Measurements from ENCODE around the gene FAM240B. TPM values are rescaled to one million over a fixed set of nuclear protein-coding genes. Genes with fewer than 3 reads are reported as not detected.
A peak's percentile ranks its signal among the peaks of the same experiment; 100 is the strongest.

Gene FAM240B
- total RNA-seq, 1 donor from 2014 or later = not detected

GRCh38 chr9:38713426-38713825 lies 6.5 kb downstream of the FAM240B start:
- H3K27me3 ChIP-seq (ENCODE audit: control insufficient read depth, insufficient read depth, low read length) = no peaks in the 10 kb centered on the region
- DNase-seq (ENCODE audit: low read depth) = peak; percentile 59
- H3K4me3 ChIP-seq (ENCODE audit: low read depth, low read length) = no peak overlapping the region
- H3K36me3 ChIP-seq (ENCODE audit: control insufficient read depth, insufficient read depth, low read length) = no peaks in the 10 kb centered on the region
- no peak for TF ChIP-seq CTCF (IDR thresholded peaks at IDR 0.05; ENCODE audit: insufficient read depth, low read length, poor library complexity, severe bottlenecking)

- H3K27me3 ChIP-seq (ENCODE audit: control insufficient read depth, insufficient read depth, low read length) = no peaks in the 10 kb centered on the region
- no peak for DNase-seq (ENCODE audit: low read depth)
- TF ChIP-seq CTCF (IDR thresholded peaks at IDR 0.05; ENCODE audit: insufficient read depth, low read length, poor library complexity, severe bottlenecking) = no peak
- no peaks in the 10 kb centered on the region for H3K36me3 ChIP-seq (ENCODE audit: control insufficient read depth, insufficient read depth, low read length)
- no peak overlapping the region for H3K4me3 ChIP-seq (ENCODE audit: low read depth, low read length)
Measured at GRCh38 chr9:38708759-38709158, 11.2 kb downstream of the FAM240B start.

GRCh38 chr9:38707885-38708637 lies 11.9 kb downstream of the FAM240B start:
- peak; percentile 53 for TF ChIP-seq CTCF (IDR thresholded peaks at IDR 0.05; ENCODE audit: insufficient read depth, low read length, poor library complexity, severe bottlenecking)
- no peaks in the 10 kb centered on the region for H3K27me3 ChIP-seq (ENCODE audit: control insufficient read depth, insufficient read depth, low read length)
- DNase-seq (ENCODE audit: low read depth) = no peak
- H3K4me3 ChIP-seq (ENCODE audit: low read depth, low read length) = no peak overlapping the region
- no peaks in the 10 kb centered on the region for H3K36me3 ChIP-seq (ENCODE audit: control insufficient read depth, insufficient read depth, low read length)

- Histone ChIP-seq H3K27me3 (ENCODE audit: control insufficient read depth, insufficient read depth, low read length) (no peaks in the 10 kb centered on the region), H3K36me3 (ENCODE audit: control insufficient read depth, insufficient read depth, low read length) (no peaks in the 10 kb centered on the region), H3K4me3 (ENCODE audit: low read depth, low read length) (no peak overlapping the region)
- no peak for TF ChIP-seq CTCF (IDR thresholded peaks at IDR 0.05; ENCODE audit: insufficient read depth, low read length, poor library complexity, severe bottlenecking)
- DNase-seq (ENCODE audit: low read depth) = no peak
Measured at GRCh38 chr9:38706493-38706892, 13.4 kb downstream of the FAM240B start.

- Histone ChIP-seq H3K4me3 (ENCODE audit: low read depth, low read length) (no peak overlapping the region), H3K36me3 (ENCODE audit: control insufficient read depth, insufficient read depth, low read length) (no peaks in the 10 kb centered on the region), H3K27me3 (ENCODE audit: control insufficient read depth, insufficient read depth, low read length) (no peaks in the 10 kb centered on the region)
- no peak for TF ChIP-seq CTCF (IDR thresholded peaks at IDR 0.05; ENCODE audit: insufficient read depth, low read length, poor library complexity, severe bottlenecking)
- DNase-seq (ENCODE audit: low read depth) = no peak
Measured at GRCh38 chr9:38705917-38706316, 14.0 kb downstream of the FAM240B start.

- H3K27me3 ChIP-seq (ENCODE audit: control insufficient read depth, insufficient read depth, low read length) = no peaks in the 10 kb centered on the region
- no peaks in the 10 kb centered on the region for H3K36me3 ChIP-seq (ENCODE audit: control insufficient read depth, insufficient read depth, low read length)
- TF ChIP-seq CTCF (IDR thresholded peaks at IDR 0.05; ENCODE audit: insufficient read depth, low read length, poor library complexity, severe bottlenecking) = peak; percentile 23
- no peak for DNase-seq (ENCODE audit: low read depth)
- H3K4me3 ChIP-seq (ENCODE audit: low read depth, low read length) = no peak overlapping the region
Measured at GRCh38 chr9:38700695-38701094, 19.2 kb downstream of the FAM240B start.

Data from kidney epithelial cell (primary cell).